Measurements from ENCODE around the gene BUD23. TPM values are rescaled to one million over a fixed set of nuclear protein-coding genes. Genes with fewer than 3 reads are reported as not detected.
"Not testable (repeated sequence)": the region's sequence is repeated elsewhere in the genome, so short reads cannot be mapped to it uniquely, and the experiment has no call there.

Gene BUD23
- total and polyA plus RNA-seq, 2 donors (not counting 3 experiments of a cell fraction or from before 2014, with no cell fraction given): 62.1 to 64.6 TPM

- H3K27ac ChIP-seq (ENCODE audit: insufficient read depth, low read depth, low read length): no peak overlapping the region
- DNase-seq (ENCODE audit: low read depth, low spot score) (no peak), FAIRE-seq (no peak)
- H3K4me1 ChIP-seq (ENCODE audit: control insufficient read depth, extremely low read depth, insufficient read depth, low read length): no peaks in the 10 kb centered on the region
- H2AFZ ChIP-seq (ENCODE audit: low read depth, low read length): no peak overlapping the region
- POLR2A ChIA-PET: interaction anchor here (0.6 kb wide), 2 partner anchors 9 to 50 kb away, joined by 4 read pairs; no protein-coding TSS in a partner anchor
- no peaks in the 10 kb centered on the region for H3K9me1 ChIP-seq (replicated peaks; ENCODE audit: control insufficient read depth, extremely low read depth, insufficient read depth, low read length)
- no peak overlapping the region for H3K9ac ChIP-seq (replicated peaks; ENCODE audit: extremely low read depth, insufficient read depth, low read length)
- CTCF ChIA-PET: interaction anchor here (1.2 to 1.7 kb wide), 3 partner anchors 23 to 68 kb away, joined by 3 to 6 read pairs (median 3); no protein-coding TSS in a partner anchor
- intact Hi-C loops (cut with micrococcal nuclease): no loop called here
- dilution Hi-C loops (cut with MboI; ENCODE audit: extremely low pct_ligation_motif_present, low sequenced_read_pairs): no loop called here
- no peaks in the 10 kb centered on the region for H3K27me3 ChIP-seq (ENCODE audit: control insufficient read depth in 2 of 2, insufficient read depth in 2 of 2, low read length in 2 of 2)
- no peaks in the 10 kb centered on the region for H3K9me3 ChIP-seq (replicated peaks; ENCODE audit: control insufficient read depth, insufficient read depth, low read length)
- peaks cover 3% of the 10 kb centered on the region for H3K79me2 ChIP-seq (ENCODE audit: control insufficient read depth, insufficient read depth, low read length)
- no peak overlapping the region for H3K4me3 ChIP-seq (replicated peaks in 1 of 3; ENCODE audit: insufficient read depth in 1 of 3, low read depth in 1 of 3, low read length in 3 of 3)
- H3K36me3 ChIP-seq (ENCODE audit: control insufficient read depth in 2 of 2, extremely low read depth in 1 of 2, insufficient read depth in 2 of 2, low read length in 2 of 2): peaks cover 0 to 4% of the 10 kb centered on the region in 2 experiments
- no TSS peak for BruUV-seq (replicated peaks)
- no peaks in the 10 kb centered on the region for H4K20me1 ChIP-seq (replicated peaks; ENCODE audit: control insufficient read depth, extremely low read depth, insufficient read depth, low read length)
- TF ChIP-seq GATA2 (IDR thresholded peaks at IDR 0.05; ENCODE audit: insufficient read depth, insufficient read length, low read depth, low read length) (no peak), MYC (IDR thresholded peaks at IDR 0.05; ENCODE audit: low read depth, low read length) (no peak), POLR2A (IDR thresholded peaks at IDR 0.05; ENCODE audit: low read depth, low read length) (no peak), POLR2AphosphoS5 (IDR thresholded peaks at IDR 0.05; ENCODE audit: insufficient read depth, low read depth, low read length) (no peak), JUN (IDR thresholded peaks at IDR 0.05; ENCODE audit: borderline replicate concordance, insufficient read depth, insufficient read length, low read depth) (no peak)
- no peak overlapping the region for H3K4me2 ChIP-seq (ENCODE audit: insufficient read depth, low read length)
Observed at GRCh38 chr7:73674468-73675124, 8.8 kb upstream of the BUD23 start.

- H3K36me3 ChIP-seq (ENCODE audit: control insufficient read depth in 2 of 2, extremely low read depth in 1 of 2, insufficient read depth in 2 of 2, low read length in 2 of 2); DNase-seq (ENCODE audit: low read depth, low spot score); dilution Hi-C loops (cut with MboI; ENCODE audit: extremely low pct_ligation_motif_present, low sequenced_read_pairs); H3K4me3 ChIP-seq (replicated peaks in 1 of 3; ENCODE audit: insufficient read depth in 1 of 3, low read depth in 1 of 3, low read length in 3 of 3); H3K9me3 ChIP-seq (replicated peaks; ENCODE audit: control insufficient read depth, insufficient read depth, low read length); BruUV-seq (replicated peaks); H3K9ac ChIP-seq (replicated peaks; ENCODE audit: extremely low read depth, insufficient read depth, low read length); H3K4me1 ChIP-seq (ENCODE audit: control insufficient read depth, extremely low read depth, insufficient read depth, low read length); H3K4me2 ChIP-seq (ENCODE audit: insufficient read depth, low read length); FAIRE-seq; H3K27ac ChIP-seq (ENCODE audit: insufficient read depth, low read depth, low read length); H4K20me1 ChIP-seq (replicated peaks; ENCODE audit: control insufficient read depth, extremely low read depth, insufficient read depth, low read length); H3K27me3 ChIP-seq (ENCODE audit: control insufficient read depth in 2 of 2, insufficient read depth in 2 of 2, low read length in 2 of 2); H2AFZ ChIP-seq (ENCODE audit: low read depth, low read length); intact Hi-C loops (cut with micrococcal nuclease); H3K9me1 ChIP-seq (replicated peaks; ENCODE audit: control insufficient read depth, extremely low read depth, insufficient read depth, low read length); POLR2A ChIA-PET: not testable (repeated sequence)
- peaks cover 12% of the 10 kb centered on the region for H3K79me2 ChIP-seq (ENCODE audit: control insufficient read depth, insufficient read depth, low read length)
- CTCF ChIA-PET: interaction anchor here (1.2 to 1.7 kb wide), 3 partner anchors 8 to 69 kb away, joined by 3 to 6 read pairs (median 3); partner anchors contain the start of gene VPS37D
Observed at GRCh38 chr7:73676062-73676461, 7.3 kb upstream of the BUD23 start.

Data from endothelial cell of umbilical vein (primary cell).